ENCODE measurements around the gene SMPD1. TPM values are rescaled to one million over a fixed set of nuclear protein-coding genes. Genes with fewer than 3 reads are reported as not detected.
A peak's percentile ranks its signal among the peaks of the same experiment; 100 is the strongest.

The SMPD1 gene
- polyA plus RNA-seq, 4 donors = 22.0 to 41.2 (median 29.3) TPM

DNA sequence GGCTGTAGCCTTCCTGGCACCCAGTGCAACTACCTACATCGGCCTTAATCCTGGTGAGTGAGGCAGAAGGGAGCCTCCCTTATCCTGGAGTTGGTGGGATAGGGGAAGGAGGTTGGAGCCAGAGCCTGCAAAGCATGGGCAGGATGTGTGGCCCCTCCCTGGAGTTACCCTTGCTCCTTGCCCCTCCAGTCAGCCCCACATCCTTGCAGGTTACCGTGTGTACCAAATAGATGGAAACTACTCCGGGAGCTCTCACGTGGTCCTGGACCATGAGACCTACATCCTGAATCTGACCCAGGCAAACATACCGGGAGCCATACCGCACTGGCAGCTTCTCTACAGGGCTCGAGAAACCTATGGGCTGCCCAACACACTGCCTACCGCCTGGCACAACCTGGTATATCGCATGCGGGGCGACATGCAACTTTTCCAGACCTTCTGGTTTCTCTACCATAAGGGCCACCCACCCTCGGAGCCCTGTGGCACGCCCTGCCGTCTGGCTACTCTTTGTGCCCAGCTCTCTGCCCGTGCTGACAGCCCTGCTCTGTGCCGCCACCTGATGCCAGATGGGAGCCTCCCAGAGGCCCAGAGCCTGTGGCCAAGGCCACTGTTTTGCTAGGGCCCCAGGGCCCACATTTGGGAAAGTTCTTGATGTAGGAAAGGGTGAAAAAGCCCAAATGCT lies 3.9 kb downstream of the SMPD1 start:
- 84 to 88% (median 87%) methylated on average over 16 of the region's 16 CpGs for WGBS, 3 donors
- H3K9me3 ChIP-seq (ENCODE audit: control insufficient read depth in 2 of 2, insufficient read depth in 1 of 2, low read depth in 1 of 2, low read length in 1 of 2) = no peaks in the 10 kb centered on the region
- FAIRE-seq (no peak), DNase-seq (no peak)
- H3K27me3 ChIP-seq (ENCODE audit: control insufficient read depth in 3 of 3, insufficient read depth in 3 of 3, low read length in 3 of 3) = no peaks in the 10 kb centered on the region
- H3K27ac ChIP-seq (ENCODE audit: low read depth in 1 of 3, low read length in 2 of 3) = no peak overlapping the region
- H3K36me3 ChIP-seq (ENCODE audit: control insufficient read depth in 3 of 3, insufficient read depth in 2 of 3, low read depth in 1 of 3, low read length in 3 of 3) = peaks cover 0 to 38% (median 3%) of the 10 kb centered on the region in 3 donors
- no peak overlapping the region for H3K4me3 ChIP-seq (ENCODE audit: low read depth in 1 of 3, low read length in 3 of 3)
- H3K4me1 ChIP-seq (ENCODE audit: control insufficient read depth in 3 of 3, insufficient read depth in 2 of 3, low read depth in 1 of 3, low read length in 2 of 3) = peaks cover 2 to 12% (median 3%) of the 10 kb centered on the region in 3 donors

DNA sequence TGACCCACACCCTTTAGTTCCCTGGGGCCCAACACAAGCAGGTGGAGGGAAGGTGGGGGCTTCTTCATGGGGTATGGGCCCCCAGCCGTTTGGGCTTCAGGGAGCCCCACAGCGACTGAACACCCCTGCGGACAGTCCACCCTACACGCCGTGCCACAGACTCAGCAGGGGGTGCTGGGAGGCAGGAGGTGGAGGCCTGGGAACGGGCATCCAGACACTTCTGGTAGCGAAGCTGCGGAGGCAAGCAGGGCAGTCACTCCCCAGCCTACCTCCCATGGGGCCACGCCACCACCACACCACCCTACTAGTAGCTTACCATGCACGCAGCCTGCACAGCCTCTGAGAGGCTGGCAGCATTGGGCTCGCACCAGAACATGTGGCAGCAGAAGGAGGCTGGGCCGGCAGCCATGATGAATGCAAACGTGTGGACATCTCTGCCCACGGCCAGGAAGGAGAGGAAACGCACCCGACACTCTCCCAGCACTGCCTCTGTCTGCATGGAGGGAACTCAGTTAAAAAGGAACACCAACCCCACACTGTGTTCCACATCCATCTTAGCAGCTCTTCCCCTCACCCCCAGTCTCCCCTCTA lies 5.3 kb downstream of the SMPD1 start:
- 90 to 93% (median 92%) methylated on average over 13 to 16 of the region's 16 CpGs for WGBS, 3 donors
- FAIRE-seq = no peak
- H3K36me3 ChIP-seq (ENCODE audit: control insufficient read depth in 3 of 3, insufficient read depth in 2 of 3, low read depth in 1 of 3, low read length in 3 of 3) = peaks cover 0 to 47% (median 3%) of the 10 kb centered on the region in 3 donors

DNA sequence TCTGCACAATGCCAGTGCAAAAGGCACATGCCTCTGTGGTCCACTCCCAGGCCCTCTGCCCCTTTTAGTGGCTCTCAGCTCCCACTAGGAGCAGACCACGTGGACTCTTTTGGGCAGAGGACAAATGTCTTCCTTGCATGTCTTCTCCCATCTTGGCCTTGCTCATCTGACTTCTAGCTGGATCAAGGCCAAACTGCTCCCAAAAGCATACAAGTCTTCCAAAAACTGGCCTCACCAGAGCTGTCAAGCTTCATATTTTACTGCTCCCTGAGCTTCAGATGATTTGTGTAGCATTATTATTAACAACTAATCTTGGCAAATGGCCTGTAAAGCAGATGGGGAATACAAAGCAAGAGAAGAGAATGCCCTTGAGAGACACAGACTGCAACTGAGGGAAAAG lies 6.9 kb downstream of the SMPD1 start:
- H3K36me3 ChIP-seq (ENCODE audit: control insufficient read depth in 3 of 3, insufficient read depth in 2 of 3, low read depth in 1 of 3, low read length in 3 of 3) = peaks cover 0 to 57% (median 3%) of the 10 kb centered on the region in 3 donors
- FAIRE-seq (no peak), DNase-seq (no peak)
- H3K9me3 ChIP-seq (ENCODE audit: control insufficient read depth in 2 of 2, insufficient read depth in 1 of 2, low read depth in 1 of 2, low read length in 1 of 2) = no peaks in the 10 kb centered on the region
- no peaks in the 10 kb centered on the region for H3K4me1 ChIP-seq (ENCODE audit: control insufficient read depth in 3 of 3, insufficient read depth in 2 of 3, low read depth in 1 of 3, low read length in 2 of 3)
- no peak overlapping the region for H3K4me3 ChIP-seq (ENCODE audit: low read depth in 1 of 3, low read length in 3 of 3)
- H3K27ac ChIP-seq (ENCODE audit: low read depth in 1 of 3, low read length in 2 of 3) = no peak overlapping the region
- 50 to 74% (median 55%) methylated on average over 1 of the region's 1 CpG for WGBS, 3 donors
- no peaks in the 10 kb centered on the region for H3K27me3 ChIP-seq (ENCODE audit: control insufficient read depth in 3 of 3, insufficient read depth in 3 of 3, low read length in 3 of 3)

More for the DNA sequence above, 5.3 kb downstream of the SMPD1 start:
- Histone ChIP-seq H3K9me3 (ENCODE audit: control insufficient read depth in 2 of 2, insufficient read depth in 1 of 2, low read depth in 1 of 2, low read length in 1 of 2) (no peaks in the 10 kb centered on the region), H3K4me1 (ENCODE audit: control insufficient read depth in 3 of 3, insufficient read depth in 2 of 3, low read depth in 1 of 3, low read length in 2 of 3) (peaks cover 2 to 5% (median 3%) of the 10 kb centered on the region in 3 donors), H3K4me3 (ENCODE audit: low read depth in 1 of 3, low read length in 3 of 3) (no peak overlapping the region), H3K27ac (ENCODE audit: low read depth in 1 of 3, low read length in 2 of 3) (no peak overlapping the region), H3K27me3 (ENCODE audit: control insufficient read depth in 3 of 3, insufficient read depth in 3 of 3, low read length in 3 of 3) (no peaks in the 10 kb centered on the region)
- DNase-seq = no peak

GRCh38 chr11:6397636-6398035 lies 7.4 kb downstream of the SMPD1 start:
- no peaks in the 10 kb centered on the region for H3K27me3 ChIP-seq (ENCODE audit: control insufficient read depth in 3 of 3, insufficient read depth in 3 of 3, low read length in 3 of 3)
- DNase-seq (no peak), FAIRE-seq (no peak)
- H3K36me3 ChIP-seq (ENCODE audit: control insufficient read depth in 3 of 3, insufficient read depth in 2 of 3, low read depth in 1 of 3, low read length in 3 of 3) = peaks cover 0 to 62% (median 3%) of the 10 kb centered on the region in 3 donors
- no peak overlapping the region for H3K27ac ChIP-seq (ENCODE audit: low read depth in 1 of 3, low read length in 2 of 3)
- no peak overlapping the region for H3K4me3 ChIP-seq (ENCODE audit: low read depth in 1 of 3, low read length in 3 of 3)
- no peaks in the 10 kb centered on the region for H3K9me3 ChIP-seq (ENCODE audit: control insufficient read depth in 2 of 2, insufficient read depth in 1 of 2, low read depth in 1 of 2, low read length in 1 of 2)
- 57 to 71% (median 70%) methylated on average over 3 of the region's 3 CpGs for WGBS, 3 donors
- H3K4me1 ChIP-seq (ENCODE audit: control insufficient read depth in 3 of 3, insufficient read depth in 2 of 3, low read depth in 1 of 3, low read length in 2 of 3) = no peaks in the 10 kb centered on the region

DNA sequence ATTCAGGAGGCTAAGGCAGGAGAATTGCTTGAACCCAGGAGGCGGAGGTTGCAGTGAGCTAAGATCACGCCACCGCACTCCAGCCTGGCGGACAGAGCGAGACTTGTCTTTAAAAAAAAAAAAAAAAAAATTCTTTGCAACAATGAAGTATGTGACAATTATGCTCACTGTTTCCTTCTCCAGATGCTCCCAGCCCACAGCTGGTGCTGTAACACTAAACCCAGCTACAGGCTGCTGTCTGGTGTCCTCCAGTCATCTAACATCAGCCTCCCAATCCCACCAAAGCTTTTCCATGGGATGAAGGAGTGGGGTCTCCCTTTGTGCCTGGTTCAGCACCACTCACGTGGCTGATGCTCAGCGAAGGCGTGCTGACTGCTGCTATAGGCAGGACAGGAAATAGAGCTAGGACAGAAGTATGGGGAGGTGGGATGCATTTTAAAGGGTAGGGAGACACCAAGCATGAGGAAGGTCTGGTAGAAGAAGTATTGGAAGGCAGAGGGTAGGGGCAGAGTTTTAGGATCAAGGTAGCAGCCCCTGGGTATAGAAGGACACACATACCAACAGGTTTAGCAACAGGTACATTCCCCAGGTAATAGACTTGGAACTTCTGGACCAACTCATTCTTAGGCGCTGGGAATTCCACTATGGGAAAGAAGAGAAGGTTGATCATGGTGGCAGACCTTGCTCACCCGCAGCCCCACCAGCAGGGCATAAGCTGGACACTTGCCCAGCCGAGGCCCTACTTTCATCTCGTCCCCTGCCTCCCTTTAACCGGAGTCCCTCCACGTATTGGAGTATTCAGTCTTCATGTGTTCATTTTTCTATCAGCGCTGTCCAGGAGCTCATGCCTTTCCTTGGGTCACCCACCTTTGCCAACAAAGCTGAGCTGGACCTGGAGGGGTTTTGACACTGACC lies 10.4 kb downstream of the SMPD1 start:
- Histone ChIP-seq H3K9me3 (ENCODE audit: control insufficient read depth in 2 of 2, insufficient read depth in 1 of 2, low read depth in 1 of 2, low read length in 1 of 2) (no peaks in the 10 kb centered on the region), H3K4me3 (ENCODE audit: low read depth in 1 of 3, low read length in 3 of 3) (no peak overlapping the region), H3K27me3 (ENCODE audit: control insufficient read depth in 3 of 3, insufficient read depth in 3 of 3, low read length in 3 of 3) (no peaks in the 10 kb centered on the region), H3K4me1 (ENCODE audit: control insufficient read depth in 3 of 3, insufficient read depth in 2 of 3, low read depth in 1 of 3, low read length in 2 of 3) (peaks cover 0 to 5% (median 0%) of the 10 kb centered on the region in 3 donors), H3K36me3 (ENCODE audit: control insufficient read depth in 3 of 3, insufficient read depth in 2 of 3, low read depth in 1 of 3, low read length in 3 of 3) (peaks cover 0 to 62% (median 0%) of the 10 kb centered on the region in 3 donors), H3K27ac (ENCODE audit: low read depth in 1 of 3, low read length in 2 of 3) (no peak overlapping the region)
- DNase-seq = no peak
- WGBS, 3 donors = 94 to 97% (median 95%) methylated on average over 15 of the region's 15 CpGs
- FAIRE-seq = no peak

DNA sequence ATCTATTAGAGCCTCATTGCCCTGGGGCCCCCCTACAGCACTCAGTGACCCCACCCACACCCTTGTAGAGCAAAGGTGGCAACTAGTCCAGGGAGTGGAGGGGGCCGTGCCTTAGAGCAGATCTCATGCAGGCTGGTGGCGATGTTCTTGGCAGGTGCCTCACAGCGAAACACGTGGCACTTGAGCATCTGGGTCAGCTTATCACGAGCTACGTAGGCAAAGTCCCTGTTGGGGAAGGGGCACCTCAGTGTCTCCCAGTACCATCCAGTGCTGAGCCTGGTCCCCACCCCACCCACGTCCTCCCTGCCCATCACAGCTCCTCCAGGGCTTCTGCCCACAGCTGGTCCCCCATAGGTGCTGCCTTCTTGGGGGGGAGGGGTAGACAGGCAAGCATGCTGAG lies 11.2 kb downstream of the SMPD1 start:
- H3K36me3 ChIP-seq (ENCODE audit: control insufficient read depth in 3 of 3, insufficient read depth in 2 of 3, low read depth in 1 of 3, low read length in 3 of 3) = peaks cover 0 to 58% (median 0%) of the 10 kb centered on the region in 3 donors

GRCh38 chr11:6402061-6402470 lies 11.8 kb downstream of the SMPD1 start:
- Histone ChIP-seq H3K27me3 (ENCODE audit: control insufficient read depth in 3 of 3, insufficient read depth in 3 of 3, low read length in 3 of 3) (no peaks in the 10 kb centered on the region), H3K27ac (ENCODE audit: low read depth in 1 of 3, low read length in 2 of 3) (peak overlapping the region in 2 of 3 donors; percentile 2 to 71), H3K4me1 (ENCODE audit: control insufficient read depth in 3 of 3, insufficient read depth in 2 of 3, low read depth in 1 of 3, low read length in 2 of 3) (peaks cover 0 to 11% (median 0%) of the 10 kb centered on the region in 3 donors), H3K36me3 (ENCODE audit: control insufficient read depth in 3 of 3, insufficient read depth in 2 of 3, low read depth in 1 of 3, low read length in 3 of 3) (peaks cover 0 to 55% (median 0%) of the 10 kb centered on the region in 3 donors), H3K4me3 (ENCODE audit: low read depth in 1 of 3, low read length in 3 of 3) (no peak overlapping the region), H3K9me3 (ENCODE audit: control insufficient read depth in 2 of 2, insufficient read depth in 1 of 2, low read depth in 1 of 2, low read length in 1 of 2) (no peaks in the 10 kb centered on the region)
- DNase-seq (no peak), FAIRE-seq (no peak)
- WGBS, 3 donors = 76 to 93% (median 78%) methylated on average over 11 to 12 of the region's 12 CpGs

More for the DNA sequence above, 11.2 kb downstream of the SMPD1 start:
- FAIRE-seq = no peak
- peaks cover 0 to 7% (median 0%) of the 10 kb centered on the region in 3 donors for H3K4me1 ChIP-seq (ENCODE audit: control insufficient read depth in 3 of 3, insufficient read depth in 2 of 3, low read depth in 1 of 3, low read length in 2 of 3)
- DNase-seq = no peak
- H3K27ac ChIP-seq (ENCODE audit: low read depth in 1 of 3, low read length in 2 of 3) = peak overlapping the region in 2 of 3 donors; percentile 2 to 71
- no peaks in the 10 kb centered on the region for H3K9me3 ChIP-seq (ENCODE audit: control insufficient read depth in 2 of 2, insufficient read depth in 1 of 2, low read depth in 1 of 2, low read length in 1 of 2)
- H3K4me3 ChIP-seq (ENCODE audit: low read depth in 1 of 3, low read length in 3 of 3) = no peak overlapping the region
- 68 to 86% (median 69%) methylated on average over 7 of the region's 7 CpGs for WGBS, 3 donors
- no peaks in the 10 kb centered on the region for H3K27me3 ChIP-seq (ENCODE audit: control insufficient read depth in 3 of 3, insufficient read depth in 3 of 3, low read length in 3 of 3)

GRCh38 chr11:6402561-6402981 lies 12.3 kb downstream of the SMPD1 start:
- DNase-seq (peak in 1 of 2 donors; percentile 74), FAIRE-seq (no peak)
- WGBS, 3 donors = 63 to 86% (median 72%) methylated on average over 7 of the region's 7 CpGs

More at GRCh38 chr11:6402561-6402981, 12.3 kb downstream of the SMPD1 start:
- Histone ChIP-seq H3K27ac (ENCODE audit: low read depth in 1 of 3, low read length in 2 of 3) (peak overlapping the region in 2 of 3 donors; percentile 46 to 71), H3K4me1 (ENCODE audit: control insufficient read depth in 3 of 3, insufficient read depth in 2 of 3, low read depth in 1 of 3, low read length in 2 of 3) (peaks cover 0 to 11% (median 0%) of the 10 kb centered on the region in 3 donors), H3K4me3 (ENCODE audit: low read depth in 1 of 3, low read length in 3 of 3) (peak overlapping the region in 1 of 3 donors; percentile 10), H3K9me3 (ENCODE audit: control insufficient read depth in 2 of 2, insufficient read depth in 1 of 2, low read depth in 1 of 2, low read length in 1 of 2) (no peaks in the 10 kb centered on the region), H3K27me3 (ENCODE audit: control insufficient read depth in 3 of 3, insufficient read depth in 3 of 3, low read length in 3 of 3) (no peaks in the 10 kb centered on the region), H3K36me3 (ENCODE audit: control insufficient read depth in 3 of 3, insufficient read depth in 2 of 3, low read depth in 1 of 3, low read length in 3 of 3) (peaks cover 0 to 54% (median 0%) of the 10 kb centered on the region in 3 donors)

All from small intestine (tissue), 7 donors.